Measurements from ENCODE around the gene ZMIZ2.
A peak's percentile ranks its signal among the peaks of the same experiment; 100 is the strongest.

ZMIZ2 gene

GRCh38 chr7:44740055-44740454 lies 8.6 kb upstream of the ZMIZ2 start:
- TF ChIP-seq ZFX (IDR thresholded peaks at IDR 0.05; ENCODE audit: borderline replicate concordance) (no peak), CTCF (IDR thresholded peaks at IDR 0.05) (no peak)
- H3K27ac ChIP-seq = no peak overlapping the region

- TF ChIP-seq CTCF (IDR thresholded peaks at IDR 0.05) (no peak), ZFX (IDR thresholded peaks at IDR 0.05; ENCODE audit: borderline replicate concordance) (no peak)
- H3K27ac ChIP-seq = no peak overlapping the region
These were observed 4.9 kb upstream of the ZMIZ2 start for GRCh38 chr7:44743750-44744149.

GRCh38 chr7:44748948-44749731 lies 493 bp downstream of the ZMIZ2 start:
- TF ChIP-seq ZFX (IDR thresholded peaks at IDR 0.05; ENCODE audit: borderline replicate concordance) = no peak
- no peak for TF ChIP-seq CTCF (IDR thresholded peaks at IDR 0.05)
- H3K27ac ChIP-seq = peak overlapping the region; percentile 92

- peak overlapping the region; percentile 92 for H3K27ac ChIP-seq
- TF ChIP-seq ZFX (IDR thresholded peaks at IDR 0.05; ENCODE audit: borderline replicate concordance) (no peak), CTCF (IDR thresholded peaks at IDR 0.05) (no peak)
These were observed 1.3 kb downstream of the ZMIZ2 start for GRCh38 chr7:44749992-44750391.

- H3K27ac ChIP-seq = peak overlapping the region; percentile 92
- TF ChIP-seq CTCF (IDR thresholded peaks at IDR 0.05) (no peak), ZFX (IDR thresholded peaks at IDR 0.05; ENCODE audit: borderline replicate concordance) (no peak)
These were observed 1.8 kb downstream of the ZMIZ2 start for GRCh38 chr7:44750424-44750823.

GRCh38 chr7:44750921-44751571 lies 2.4 kb downstream of the ZMIZ2 start:
- TF ChIP-seq CTCF (IDR thresholded peaks at IDR 0.05) (no peak), ZFX (IDR thresholded peaks at IDR 0.05; ENCODE audit: borderline replicate concordance) (no peak)
- H3K27ac ChIP-seq = peak overlapping the region; percentile 92; the same call in 1 of the 2 replicates

GRCh38 chr7:44752822-44753221 lies 4.2 kb downstream of the ZMIZ2 start:
- H3K27ac ChIP-seq = 0 out of 2 replicates have a peak overlapping the region, but pooled peaks have one; percentile 92
- TF ChIP-seq CTCF (IDR thresholded peaks at IDR 0.05) = no peak
- TF ChIP-seq ZFX (IDR thresholded peaks at IDR 0.05; ENCODE audit: borderline replicate concordance) = no peak
